Coronary artery (tissue), 2 donors: ENCODE data around the gene ARL15.

Experiments used
- DNase-seq: peaks from one replicate; pipeline ENCODE4 v3.0.0-alpha.2; 2017; ENCODE audit warnings: low spot score
- H3K27ac ChIP-seq, 2 donors: fragments of 200-600 bp; sonication (generic); one replicate each; pipeline ENCODE4 v1.5.1; 2016 to 2019
- H3K4me3 ChIP-seq: fragments of 200-600 bp; sonication (generic); 2 replicates; pipeline ENCODE4 v1.5.1; 2016; ENCODE audit warnings: mild to moderate bottlenecking, moderate library complexity
- TF ChIP-seq, protein P1 (sequence below): fragments of 200-600 bp; sonication (generic); IDR thresholded peaks from one replicate; pipeline ENCODE4 v1.5.1; 2019; ENCODE audit warnings: antibody characterized with exemption

ARL15 gene

DNA sequence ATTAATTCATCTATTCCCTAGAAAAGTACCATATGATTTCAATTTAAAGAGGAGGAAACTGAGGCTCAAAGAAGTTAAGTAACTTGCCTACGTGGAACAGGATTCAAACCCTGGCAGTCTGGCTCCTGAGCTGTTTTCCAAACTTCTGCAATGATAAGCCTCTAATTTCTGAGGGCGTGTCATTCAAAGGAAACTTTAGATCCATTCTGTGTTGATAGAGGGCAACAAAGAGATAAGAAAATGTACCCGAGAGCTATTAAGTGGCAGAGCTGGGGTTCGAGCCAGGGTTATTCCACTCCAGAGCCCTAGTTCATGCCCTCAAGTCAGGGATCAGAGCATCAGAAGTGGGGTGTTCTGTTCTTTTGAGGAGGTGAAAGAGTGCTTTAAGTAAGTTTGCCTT, 131.4 kb downstream of the ARL15 start:
- no peak overlapping the region for H3K4me3 ChIP-seq
- no peak overlapping the region for H3K27ac ChIP-seq
- TF ChIP-seq, protein P1, sequence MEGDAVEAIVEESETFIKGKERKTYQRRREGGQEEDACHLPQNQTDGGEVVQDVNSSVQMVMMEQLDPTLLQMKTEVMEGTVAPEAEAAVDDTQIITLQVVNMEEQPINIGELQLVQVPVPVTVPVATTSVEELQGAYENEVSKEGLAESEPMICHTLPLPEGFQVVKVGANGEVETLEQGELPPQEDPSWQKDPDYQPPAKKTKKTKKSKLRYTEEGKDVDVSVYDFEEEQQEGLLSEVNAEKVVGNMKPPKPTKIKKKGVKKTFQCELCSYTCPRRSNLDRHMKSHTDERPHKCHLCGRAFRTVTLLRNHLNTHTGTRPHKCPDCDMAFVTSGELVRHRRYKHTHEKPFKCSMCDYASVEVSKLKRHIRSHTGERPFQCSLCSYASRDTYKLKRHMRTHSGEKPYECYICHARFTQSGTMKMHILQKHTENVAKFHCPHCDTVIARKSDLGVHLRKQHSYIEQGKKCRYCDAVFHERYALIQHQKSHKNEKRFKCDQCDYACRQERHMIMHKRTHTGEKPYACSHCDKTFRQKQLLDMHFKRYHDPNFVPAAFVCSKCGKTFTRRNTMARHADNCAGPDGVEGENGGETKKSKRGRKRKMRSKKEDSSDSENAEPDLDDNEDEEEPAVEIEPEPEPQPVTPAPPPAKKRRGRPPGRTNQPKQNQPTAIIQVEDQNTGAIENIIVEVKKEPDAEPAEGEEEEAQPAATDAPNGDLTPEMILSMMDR = no peak
- DNase-seq = no peak

DNA sequence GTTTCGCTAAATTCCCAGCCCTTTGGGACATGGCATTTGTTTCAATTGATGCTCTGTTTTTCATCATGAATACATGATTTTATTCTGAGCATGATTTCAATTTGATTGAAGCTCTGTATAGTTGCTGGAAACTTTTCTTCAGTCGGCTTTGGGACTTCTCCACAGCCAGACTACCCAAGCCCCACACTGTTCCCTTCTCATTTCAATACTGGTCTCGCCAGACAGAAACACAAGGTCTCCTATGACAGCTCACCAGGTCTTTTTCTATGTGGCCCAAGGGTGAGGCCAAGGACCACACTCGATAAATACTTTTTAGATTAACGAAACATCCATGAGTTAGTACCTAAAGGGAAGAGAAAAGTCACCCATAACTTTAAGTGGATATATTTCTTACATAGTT, 132.2 kb downstream of the ARL15 start:
- Histone ChIP-seq H3K4me3 (no peak overlapping the region), H3K27ac (peak overlapping the region in 1 of 2 donors; percentile 50)
- TF ChIP-seq, protein P1 = no peak
- no peak for DNase-seq

DNA sequence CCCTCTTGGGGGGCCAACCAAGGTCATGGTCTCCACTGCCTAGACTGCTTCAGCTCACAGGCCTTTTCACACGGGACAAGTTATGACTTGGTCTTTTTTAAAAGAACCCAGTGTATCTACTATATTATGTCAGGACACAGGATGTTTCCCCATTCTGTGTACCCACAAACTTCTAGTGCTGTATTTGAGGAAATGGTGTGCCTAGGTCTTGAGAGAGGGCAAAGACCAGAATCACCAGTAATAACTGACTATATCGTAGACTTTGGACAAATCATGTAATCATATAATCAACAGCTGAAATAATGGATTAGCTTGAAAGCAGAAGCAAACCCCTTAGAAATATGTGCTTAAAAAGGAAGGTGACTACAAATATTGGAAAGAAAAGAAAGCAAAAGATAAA, 133.3 kb downstream of the ARL15 start:
- peak overlapping the region in 1 of 2 donors; percentile 21 for H3K27ac ChIP-seq
- TF ChIP-seq, protein P1 = no peak

DNA sequence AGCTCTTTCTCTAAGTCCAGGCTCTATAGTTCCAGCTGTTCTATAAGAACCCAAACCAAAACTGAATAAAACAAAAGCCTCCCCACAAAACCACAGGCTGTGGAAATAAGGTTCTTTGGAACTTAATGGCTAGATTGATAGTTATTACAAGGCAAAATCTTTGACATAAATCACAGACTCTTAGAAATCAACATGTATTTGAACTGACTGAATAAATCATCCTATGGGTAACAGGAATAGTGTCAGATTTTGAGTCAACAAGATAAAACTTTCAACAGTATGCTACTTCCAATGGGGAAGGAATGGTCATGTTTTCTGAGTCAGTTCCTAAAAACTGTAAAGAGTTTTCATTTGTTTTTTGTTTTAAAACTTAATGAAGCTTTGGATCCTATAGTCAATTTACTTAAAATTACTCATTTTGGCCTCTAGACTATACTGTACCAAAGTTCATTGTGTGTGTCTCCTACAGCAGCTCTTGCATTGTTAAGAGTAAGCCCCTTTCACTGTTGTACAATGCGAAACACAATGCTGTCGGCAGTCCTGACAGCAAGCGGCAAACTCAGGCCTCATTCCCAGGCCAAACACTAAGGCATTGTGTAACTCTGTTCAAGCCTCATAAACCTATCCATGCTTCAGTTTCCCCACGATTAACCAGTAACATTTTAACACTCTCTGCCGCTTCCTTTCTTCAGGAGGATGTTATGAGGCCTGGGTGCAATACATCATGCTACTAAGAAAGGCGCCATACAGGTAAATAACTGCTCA, 134.1 kb downstream of the ARL15 start:
- TF ChIP-seq, protein P1 = no peak
- H3K27ac ChIP-seq = peak overlapping the region in 1 of 2 donors; percentile 21
- DNase-seq = no peak
- H3K4me3 ChIP-seq = no peak overlapping the region

More for the DNA sequence above, 133.3 kb downstream of the ARL15 start:
- no peak overlapping the region for H3K4me3 ChIP-seq
- DNase-seq = no peak

DNA sequence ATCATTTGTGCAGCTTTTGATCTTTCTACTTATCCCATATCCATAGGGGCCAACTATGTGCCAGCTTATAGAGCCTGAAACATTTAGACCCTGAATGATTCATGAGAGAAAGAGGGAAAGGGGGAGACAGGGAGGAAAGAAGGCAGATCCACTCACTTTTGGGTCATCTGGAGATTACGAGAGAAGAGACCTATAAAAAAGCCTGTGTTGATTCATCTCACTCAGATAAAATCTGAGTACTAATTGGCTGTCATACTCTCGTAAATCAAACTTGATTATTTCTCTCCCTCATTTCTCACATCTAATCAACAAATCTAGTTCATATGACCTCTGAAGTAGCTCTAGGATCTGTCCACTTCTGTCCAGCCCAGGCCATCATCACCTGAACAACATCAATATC, 137.1 kb downstream of the ARL15 start:
- TF ChIP-seq, protein P1 = no peak
- no peak overlapping the region for H3K27ac ChIP-seq
- H3K4me3 ChIP-seq = no peak overlapping the region
- no peak for DNase-seq

DNA sequence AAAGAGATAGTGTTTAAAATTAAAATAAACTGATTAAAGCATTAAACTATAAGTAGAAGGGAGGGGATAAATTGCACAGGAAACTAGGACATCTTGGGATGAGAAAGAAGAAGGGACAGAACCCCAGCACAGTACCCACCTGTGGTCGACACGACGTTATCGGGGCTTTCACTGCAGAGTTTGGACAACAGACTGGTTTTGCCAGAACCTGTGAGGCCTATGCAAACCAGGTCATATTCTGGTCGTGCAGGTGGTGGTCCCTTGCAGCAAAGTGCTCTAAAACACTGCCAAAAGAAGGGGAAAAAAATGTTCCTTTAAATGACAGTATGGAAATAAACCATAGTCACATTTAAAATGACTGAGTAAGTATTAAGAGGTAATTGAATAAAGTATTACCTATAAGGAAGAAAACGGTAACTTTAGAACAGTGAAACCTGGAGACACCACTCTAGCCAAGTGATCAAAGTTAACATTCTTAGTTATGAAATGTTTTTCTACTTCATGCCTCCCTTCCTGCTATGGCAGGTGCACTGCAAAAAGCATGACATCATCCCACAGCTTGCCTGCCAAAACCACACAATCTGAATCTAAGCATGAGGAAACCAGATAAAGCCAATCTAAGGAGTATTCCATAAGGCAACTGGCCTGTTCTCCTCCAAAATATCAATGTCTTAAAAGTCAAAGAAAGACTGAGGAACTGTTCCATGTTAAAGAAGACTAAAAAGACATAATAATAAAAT, 138.6 kb downstream of the ARL15 start:
- no peak for DNase-seq
- Histone ChIP-seq H3K27ac (no peak overlapping the region), H3K4me3 (no peak overlapping the region)
- TF ChIP-seq, protein P1 = no peak
